Stimulated activated CD8-positive, alpha-beta memory T cell treated with anti-CD3 and anti-CD28 coated beads, Interleukin-2, amount 100 ng/mL, for 1 hour (primary cell): ENCODE results near the gene TSPAN12.

ENCODE experiments used
- DNase-seq, 2 donors: peaks; one replicate each; pipeline ENCODE4 v3.0.0-alpha.2; 2020; ENCODE audit warnings: low read depth in 2 of 2

Gene TSPAN12

DNA sequence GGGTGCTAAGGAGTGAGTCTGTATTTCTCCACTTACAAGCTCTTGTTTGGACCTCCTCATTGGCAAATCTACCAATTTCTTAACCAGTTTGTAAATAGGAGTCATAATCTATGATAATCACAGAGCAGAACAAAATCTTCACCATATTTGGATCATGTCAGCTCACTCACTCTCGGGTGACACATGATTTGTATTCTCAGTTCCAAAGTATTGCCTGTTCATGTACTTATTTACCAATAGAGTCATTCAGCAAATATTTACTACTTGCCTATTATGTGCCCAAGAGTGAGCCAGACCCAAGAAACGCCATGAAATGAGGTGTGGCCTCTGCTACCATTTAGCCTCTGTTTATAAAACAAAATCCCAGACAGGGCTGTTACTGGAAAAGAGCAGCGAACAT lies 114.8 kb downstream of the TSPAN12 start:
- DNase-seq = no peak

DNA sequence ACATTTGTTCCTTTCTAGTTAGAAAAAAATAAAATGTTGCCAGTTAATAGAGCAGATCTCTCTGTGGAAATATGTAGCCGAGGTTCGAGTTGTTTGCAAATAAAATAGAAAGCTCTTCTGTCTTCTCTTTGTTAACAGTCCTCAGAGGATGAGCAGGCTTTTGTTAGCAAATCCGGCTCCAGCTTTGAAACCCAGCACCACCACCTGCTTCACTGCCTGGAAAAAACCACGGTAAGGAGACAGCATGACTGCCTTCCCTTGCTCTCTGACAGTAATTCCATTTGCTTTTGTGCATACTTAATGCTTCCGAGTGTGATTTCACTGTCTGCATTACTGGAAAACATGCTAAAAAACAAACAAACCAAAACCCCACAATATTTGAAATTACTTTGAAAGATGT lies 115.6 kb downstream of the TSPAN12 start:
- no peak for DNase-seq

DNA sequence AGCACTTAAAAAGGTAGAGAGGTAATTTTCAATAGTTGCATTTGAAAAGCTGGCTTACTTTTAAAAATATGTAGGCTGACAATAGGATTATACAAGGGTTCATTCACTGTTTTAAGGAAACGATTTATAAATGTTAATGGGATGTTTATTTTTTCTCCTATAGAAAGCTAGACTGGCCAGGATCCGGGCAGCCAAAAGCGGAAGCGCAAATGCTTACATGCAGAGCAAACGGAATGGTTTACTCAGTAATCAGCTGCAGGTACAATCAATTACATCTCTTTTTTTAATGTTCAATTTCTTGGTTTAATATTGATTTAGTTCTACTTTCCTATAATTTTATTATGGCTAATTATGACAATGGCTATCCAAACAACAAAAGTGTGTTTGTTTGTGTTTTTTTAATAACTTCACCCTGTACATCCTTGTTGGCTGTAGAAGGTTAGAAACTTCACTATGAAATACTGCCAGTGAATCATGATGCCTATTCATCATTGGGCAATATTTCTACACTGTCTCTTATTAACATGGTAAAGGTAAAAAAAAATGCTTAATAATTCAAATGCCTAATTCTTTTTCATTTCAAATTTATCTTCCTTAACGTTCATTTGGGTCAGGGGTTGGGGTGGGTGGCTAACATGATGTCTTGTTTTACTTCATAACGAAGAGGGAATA lies 116.4 kb downstream of the TSPAN12 start:
- no peak for DNase-seq

DNA sequence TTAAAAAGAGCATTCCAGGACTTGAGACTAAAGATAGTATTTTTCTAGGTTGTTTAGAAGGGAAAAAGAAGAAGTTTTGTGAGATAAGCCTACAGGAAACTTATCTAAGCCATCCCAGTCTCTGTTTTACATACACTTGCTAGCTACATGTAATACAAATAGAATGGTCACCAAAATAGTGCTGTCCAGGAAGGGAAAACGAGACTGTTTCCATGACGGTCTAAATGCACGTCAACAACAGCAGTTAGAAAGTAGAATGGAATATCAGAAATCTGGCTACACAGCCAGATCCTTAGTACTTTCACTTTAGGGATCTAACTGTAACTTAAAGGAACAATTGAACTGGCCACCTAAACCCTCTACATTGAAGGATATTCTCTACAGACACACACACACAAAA lies 117.6 kb downstream of the TSPAN12 start:
- DNase-seq = no peak

DNA sequence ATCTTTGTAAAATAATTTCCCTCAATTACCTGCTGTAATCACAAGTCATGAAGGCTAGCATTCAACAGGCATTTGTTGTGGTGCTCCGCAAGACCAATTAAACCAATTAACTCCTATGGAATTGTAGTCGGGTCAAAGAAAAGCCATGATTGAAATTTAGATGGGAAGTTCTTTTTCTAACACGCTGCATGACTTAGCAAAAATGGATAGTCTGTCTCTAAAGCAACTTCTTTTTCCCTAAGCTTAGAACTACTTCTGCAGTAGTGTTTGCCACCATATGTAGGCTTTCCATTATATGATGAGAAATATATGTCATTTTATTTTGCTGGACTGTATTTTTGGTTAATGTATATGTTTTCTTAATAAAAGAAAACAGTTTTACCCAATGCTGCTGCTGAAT lies 119.1 kb downstream of the TSPAN12 start:
- DNase-seq = no peak
